NCI-H1417 treated with DMSO at 0.1 percent for 48 hours (cell line): ENCODE measurements around the gene SLC47A1.
"Not testable (repeated sequence)": the region's sequence is repeated elsewhere in the genome, so short reads cannot be mapped to it uniquely, and the experiment has no call there.

Experiments
- DNase-seq: peaks from one replicate; lab custom pipeline; 2025; lab: John Stamatoyannopoulos, UW

The SLC47A1 gene

GRCh38 chr17:19558946-19559345 is 25.3 kb downstream of the SLC47A1 start:
- no peak for DNase-seq

DNA sequence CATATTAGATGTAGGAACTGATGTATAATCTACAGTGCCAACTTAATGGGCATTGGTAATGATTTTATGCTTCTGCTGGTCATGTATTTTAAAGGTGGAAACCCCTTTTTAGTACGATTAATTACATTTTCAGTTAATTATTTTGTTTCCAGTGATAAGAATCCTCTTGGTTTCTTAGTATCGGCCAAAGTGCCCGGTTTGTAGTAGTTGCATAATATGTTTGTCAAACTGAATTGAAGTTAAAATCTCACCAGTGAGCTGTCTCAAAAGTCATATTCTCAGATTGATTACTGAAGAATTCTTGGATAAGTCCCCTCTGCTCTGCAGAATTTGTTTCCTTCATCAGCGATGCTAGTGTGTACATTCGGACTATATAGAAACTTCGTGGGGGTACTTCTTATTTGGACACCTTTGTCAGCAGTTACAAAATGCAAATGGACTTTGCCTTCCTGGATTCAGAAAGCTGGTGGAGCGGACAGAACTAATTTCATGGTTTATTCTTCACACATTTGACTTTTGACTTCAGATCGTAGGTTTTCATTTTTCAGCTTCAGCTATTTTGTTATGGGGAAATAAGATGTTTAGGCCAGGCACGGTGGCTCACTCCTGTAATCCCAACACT is 28.2 kb downstream of the SLC47A1 start:
- no peak for DNase-seq

GRCh38 chr17:19565817-19566575 is 32.3 kb downstream of the SLC47A1 start:
- DNase-seq = no peak

GRCh38 chr17:19567216-19568015 is 33.8 kb downstream of the SLC47A1 start:
- no peak for DNase-seq

- no peak for DNase-seq
Measured at GRCh38 chr17:19568016-19568350, 34.3 kb downstream of the SLC47A1 start.

GRCh38 chr17:19569785-19570543 is 36.3 kb downstream of the SLC47A1 start:
- DNase-seq = no peak

DNA sequence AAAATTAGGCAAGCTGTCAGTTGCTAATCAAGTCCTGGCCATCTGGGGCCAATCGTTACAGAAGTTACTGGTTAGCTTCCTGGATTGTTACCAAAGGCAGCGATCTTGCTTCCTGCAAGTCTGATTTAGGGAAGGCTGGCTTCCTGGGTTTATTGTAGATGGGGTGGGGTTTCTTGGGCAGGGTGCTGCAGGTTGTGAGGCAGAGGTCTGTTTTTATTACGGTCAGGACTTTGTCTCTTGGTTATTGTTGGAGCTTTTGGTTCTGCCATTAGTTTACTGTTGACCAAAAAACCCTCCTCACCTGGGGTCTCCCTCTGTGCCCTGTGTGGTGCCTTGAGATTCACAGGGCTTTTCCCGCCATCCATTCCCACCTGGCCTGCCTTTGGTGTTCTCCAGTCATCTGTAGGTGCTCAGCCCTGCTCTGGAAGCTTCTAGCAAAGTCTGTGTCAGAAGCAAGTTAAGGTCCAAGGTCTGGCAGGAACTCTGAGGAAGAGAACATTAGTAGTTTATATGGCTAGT is 36.9 kb downstream of the SLC47A1 start:
- DNase-seq = no peak

- no peak for DNase-seq
Measured at GRCh38 chr17:19573075-19573474, 39.4 kb downstream of the SLC47A1 start.

DNA sequence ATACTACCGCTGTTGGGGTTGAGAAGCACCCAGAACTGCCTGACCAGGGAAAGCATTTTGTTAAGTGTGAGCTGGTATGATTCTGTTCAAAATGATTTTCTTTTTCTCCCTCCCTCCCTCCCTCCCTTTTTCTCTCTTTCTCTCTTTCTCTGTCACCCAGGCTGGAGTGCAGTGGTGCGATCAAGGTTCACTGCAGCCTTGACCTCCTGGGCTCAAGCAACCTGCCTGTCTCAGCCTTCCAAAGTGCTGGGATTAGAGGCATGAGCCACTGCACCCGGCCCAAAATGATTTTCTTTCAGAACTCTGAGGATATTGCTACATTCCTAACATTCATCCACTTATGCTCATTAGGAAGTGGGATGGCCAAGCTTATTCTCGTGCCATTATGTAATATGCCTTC is 41.3 kb downstream of the SLC47A1 start:
- DNase-seq = no peak

DNA sequence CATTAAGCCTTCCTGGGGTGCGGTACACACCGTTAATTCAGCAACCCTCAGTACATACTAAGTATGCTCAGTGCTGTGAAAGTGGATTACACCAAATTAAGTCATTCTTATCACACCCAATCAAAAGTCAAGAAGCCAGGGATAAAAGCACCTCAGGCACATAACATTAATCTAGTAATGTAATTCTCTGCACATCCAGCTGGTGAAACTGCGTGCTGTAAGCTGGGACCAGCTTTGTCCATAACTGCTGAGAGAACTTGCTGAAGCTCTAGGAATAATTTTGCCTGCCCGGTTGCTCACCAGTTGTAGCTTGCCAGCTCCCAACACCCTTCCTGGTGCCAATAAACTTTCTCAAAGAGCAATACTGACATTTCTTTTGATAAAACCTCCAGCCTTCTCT is 44.9 kb downstream of the SLC47A1 start:
- no peak for DNase-seq

- no peak for DNase-seq
Measured at GRCh38 chr17:19579192-19579761, 45.6 kb downstream of the SLC47A1 start.

DNA sequence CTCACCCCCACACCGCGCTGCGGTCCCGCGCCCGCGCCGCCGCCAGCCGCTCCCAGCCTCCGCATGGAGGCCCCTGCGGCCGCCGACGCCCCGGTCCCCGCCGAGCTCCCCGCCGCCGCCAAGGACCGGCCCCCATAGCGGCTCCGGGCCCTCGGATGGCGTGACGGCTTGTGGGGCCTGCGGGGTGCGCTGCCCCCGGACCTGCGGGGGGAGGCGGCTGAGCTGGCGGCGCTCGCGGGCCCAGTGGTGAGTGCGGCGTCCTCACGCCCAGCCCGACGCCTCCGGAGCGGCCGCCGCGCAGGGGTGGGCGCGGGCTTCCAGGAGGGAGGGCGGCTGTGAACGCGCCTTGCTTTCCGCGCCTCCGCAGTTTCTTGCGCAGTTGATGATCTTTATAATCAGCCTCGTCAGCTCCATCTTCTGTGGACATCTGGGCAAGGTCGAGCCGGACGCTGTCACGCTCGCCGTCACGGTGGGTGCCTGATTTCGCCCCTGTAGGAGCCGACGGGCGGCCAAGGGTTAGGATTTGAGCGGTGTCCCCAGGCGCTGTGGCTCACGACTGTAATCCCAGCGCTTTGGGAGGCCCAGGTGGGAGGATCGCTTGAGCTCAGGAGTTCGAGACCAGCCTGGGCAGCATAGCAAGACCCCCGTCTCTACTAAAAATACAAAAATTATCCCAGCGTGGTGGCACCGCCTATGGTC is 46.4 kb downstream of the SLC47A1 start:
- no peak for DNase-seq

DNA sequence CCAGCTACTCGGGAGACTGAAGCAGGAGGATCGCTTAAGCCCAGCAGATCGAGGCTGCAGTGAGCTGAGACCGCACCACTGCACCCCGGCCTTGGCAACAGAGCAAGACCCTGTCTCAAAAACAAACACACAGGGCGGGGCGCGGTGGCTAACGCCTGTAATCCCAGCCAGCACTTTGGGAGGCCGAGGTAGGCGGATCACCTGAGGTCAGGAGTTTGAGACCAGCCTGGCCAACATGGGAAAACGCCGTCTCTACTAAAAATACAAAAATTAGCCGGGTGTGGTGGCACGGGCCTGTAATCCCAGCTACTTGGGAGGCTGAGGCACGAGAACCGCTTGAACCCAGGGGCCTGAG is 46.9 kb downstream of the SLC47A1 start:
- DNase-seq = not testable (repeated sequence)

- DNase-seq = not testable (repeated sequence)
Measured at GRCh38 chr17:19582152-19582551, 48.5 kb downstream of the SLC47A1 start.

DNA sequence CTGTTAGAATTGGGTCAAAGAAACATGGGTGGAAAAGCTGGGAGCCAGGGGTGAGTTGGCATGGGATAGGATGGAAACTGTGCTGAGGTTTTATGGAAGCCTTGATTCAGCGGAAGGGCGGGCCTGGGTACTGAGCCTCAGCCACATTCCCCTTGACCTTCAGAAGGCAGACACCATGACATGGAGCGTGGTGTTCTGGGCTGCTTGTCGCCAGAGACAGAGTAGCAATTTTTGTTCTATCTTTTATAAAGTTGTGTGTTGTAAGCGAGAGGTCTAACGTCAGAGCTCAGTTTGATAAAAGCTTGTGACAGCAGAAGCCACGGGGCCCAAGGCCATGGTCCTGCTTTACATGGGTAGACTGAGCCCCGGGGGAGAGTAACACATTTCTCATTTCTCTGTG is 50.2 kb downstream of the SLC47A1 start:
- no peak for DNase-seq

GRCh38 chr17:19590451-19590850 is 56.8 kb downstream of the SLC47A1 start:
- DNase-seq = no peak

- DNase-seq = no peak
Measured at GRCh38 chr17:19590912-19591551, 57.4 kb downstream of the SLC47A1 start.

DNA sequence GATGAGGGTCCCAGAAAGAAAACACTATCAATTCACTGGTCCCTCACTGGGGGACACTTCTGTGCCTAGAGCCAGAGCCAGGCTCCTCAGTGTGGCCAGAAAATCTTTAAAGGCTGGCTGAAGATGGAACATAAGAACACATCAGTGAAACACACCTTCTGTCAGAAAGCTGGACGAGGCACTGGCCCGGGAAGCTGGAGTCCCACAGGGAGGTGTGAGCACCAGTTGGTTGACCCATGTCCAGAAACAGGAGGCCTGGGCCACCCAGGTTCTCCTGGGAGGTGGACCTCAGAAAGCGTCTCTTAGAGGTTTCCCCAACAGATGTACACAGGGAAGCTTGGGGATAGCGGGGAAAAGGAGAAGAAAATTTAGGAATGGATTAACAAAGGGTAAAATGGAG is 58.7 kb downstream of the SLC47A1 start:
- no peak for DNase-seq

DNA sequence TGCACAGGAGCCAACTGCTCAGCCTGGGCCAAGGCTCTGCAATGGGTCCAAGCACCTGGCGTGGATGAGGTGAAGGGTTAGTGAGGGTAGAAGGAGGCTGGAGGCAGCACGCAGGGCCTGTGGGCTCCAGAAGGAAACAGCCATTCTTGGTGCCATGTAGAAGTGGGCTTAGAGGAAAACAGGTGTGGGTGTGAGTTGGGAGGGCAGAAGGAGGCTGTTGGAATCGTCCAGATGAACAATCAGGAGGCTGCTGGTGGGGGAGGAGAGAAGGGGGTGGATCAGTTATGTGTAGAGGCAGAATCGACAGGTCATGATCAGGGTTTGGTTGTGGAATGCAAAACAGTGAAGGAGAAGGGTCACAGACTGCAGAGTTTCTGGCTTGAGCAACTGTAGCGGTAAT is 63.2 kb downstream of the SLC47A1 start:
- no peak for DNase-seq

DNA sequence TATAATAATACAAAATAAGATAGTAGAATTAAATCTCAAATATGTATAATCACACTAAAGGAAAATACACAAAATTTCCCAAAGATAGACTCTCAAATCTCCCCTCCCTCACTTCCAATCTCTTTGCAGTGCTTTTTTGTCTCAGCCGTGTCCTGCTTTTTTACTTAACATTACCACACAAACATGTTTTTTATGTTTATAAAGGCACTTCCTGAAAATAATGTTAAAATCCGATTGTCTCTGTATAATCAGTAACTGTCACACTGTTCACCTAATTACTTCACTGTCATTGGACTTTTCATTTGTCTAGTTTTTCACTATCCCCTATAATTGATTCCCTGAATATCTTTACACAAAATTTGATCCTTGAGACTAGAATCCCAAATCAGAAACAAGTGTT is 76.7 kb downstream of the SLC47A1 start:
- no peak for DNase-seq

DNA sequence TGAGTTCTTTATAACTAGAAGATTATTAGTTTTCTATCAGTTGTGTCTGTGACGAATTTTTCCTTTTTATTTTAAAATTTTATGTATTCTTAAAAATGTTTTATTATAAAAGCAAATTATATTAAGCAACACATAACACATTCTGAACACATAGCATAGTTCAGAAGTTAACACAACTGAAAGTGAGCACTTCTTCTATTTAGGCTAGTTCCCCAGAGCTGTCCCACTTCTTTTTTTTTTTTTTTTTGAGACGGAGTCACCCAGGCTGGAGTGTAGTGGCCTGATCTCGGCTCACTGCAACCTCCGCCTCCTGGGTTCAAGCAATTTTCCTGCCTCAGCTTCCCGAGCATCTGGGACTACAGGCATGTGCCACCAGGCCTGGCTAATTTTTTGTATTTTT is 77.2 kb downstream of the SLC47A1 start:
- no peak for DNase-seq
